Fibroblast of gingiva (primary cell): Measurements from ENCODE around the gene HOXA4.

Source experiments
- DNase-seq: peaks from one replicate; pipeline ENCODE4 v3.0.0-alpha.2; 2011; ENCODE audit warnings: low read depth

HOXA4 gene

DNA sequence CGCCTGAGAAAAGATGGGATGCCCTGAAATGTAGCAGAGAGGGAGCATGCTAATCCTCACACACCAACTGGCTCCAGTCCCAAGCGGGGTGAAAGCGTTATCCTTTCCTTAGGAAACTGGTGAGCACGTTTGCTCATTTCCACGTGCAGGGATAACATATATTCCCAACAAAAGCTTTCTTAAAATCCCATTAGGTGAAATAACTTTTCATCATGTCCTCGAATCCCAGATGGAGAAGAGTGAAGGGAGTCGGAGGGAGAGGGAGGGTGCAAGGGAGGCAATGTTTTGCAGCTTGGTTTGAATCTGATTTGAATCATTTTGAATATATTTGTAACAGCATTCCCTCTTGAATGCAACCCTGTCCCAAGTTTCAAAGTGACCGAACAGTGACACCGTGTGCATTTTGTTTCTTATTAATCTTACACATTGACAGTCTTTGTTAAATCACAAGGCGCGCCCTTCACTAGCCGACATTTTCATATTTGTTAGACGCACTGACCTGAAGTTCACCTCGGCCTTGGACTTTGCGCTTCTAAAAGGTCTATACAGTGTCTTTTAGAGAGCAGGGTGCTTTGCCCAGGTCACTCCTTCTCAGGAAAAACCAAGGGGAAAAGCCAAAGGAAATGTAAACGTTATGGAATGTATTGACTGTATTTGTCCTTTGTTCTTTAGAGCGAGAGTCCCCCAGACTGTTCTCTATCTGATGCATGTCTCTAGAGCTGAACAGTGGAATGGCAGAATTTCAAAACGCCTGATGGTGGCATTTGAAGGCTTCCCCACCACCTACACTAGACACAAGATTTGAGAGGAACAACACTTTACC is 3.1 kb upstream of the HOXA4 start:
- DNase-seq: no peak

DNA sequence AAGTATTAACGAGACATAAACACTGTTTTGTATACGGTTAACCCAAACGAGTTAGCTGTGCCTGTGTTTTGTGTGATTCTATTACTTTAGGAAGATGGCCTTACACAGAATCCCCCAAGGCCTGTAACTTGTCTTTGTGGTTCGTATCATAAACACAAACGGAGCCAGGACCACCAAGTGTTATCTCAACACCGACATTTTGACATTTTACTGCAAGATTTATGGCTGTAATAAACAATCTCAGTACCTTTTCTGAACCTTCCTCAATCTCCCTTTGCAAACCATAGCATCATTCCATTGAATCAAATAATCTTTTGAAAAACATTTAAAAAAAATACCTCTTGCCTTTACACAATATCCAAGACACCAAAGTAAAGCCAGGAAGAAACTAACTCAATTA is 2.4 kb upstream of the HOXA4 start:
- no peak for DNase-seq

DNA sequence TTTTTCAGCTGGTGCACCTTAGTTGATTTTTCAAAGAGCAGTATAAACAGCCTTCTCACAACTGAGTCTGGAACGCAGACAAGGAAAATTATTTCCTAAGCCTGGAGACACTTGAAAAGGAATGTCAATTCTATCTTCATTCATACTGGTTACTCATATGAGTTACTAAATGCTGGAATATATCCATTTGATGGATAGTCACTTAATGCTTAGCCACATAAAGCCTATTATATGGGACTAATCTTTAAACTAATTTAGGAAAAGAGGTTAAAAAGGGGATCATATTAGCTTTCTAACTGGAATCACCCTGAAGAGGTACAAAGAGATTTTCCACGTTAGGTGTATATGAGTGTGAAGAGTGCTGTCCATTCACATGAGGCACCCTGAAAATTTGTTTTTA is 1.7 kb upstream of the HOXA4 start:
- DNase-seq: no peak

DNA sequence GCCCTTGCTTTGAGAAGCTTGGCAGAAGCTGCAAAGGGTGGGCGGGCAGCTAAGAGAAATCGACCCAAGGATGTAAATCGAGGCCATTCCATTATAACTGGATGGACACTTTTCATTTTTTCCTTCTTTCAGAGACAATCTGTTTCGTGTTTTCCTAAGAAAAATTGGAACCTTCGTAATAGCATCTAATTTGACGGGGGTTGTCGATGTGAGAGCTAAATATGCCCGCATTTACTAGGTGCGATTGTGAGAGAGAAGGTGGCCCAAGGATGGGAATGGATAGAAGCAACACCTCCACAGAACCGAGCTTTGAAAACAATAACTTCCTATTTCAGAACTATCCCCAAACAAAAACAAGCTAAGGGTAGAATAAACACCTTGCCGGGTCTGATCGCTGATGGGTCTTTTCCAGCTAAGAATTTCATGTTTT is 848 bp upstream of the HOXA4 start:
- no peak for DNase-seq

DNA sequence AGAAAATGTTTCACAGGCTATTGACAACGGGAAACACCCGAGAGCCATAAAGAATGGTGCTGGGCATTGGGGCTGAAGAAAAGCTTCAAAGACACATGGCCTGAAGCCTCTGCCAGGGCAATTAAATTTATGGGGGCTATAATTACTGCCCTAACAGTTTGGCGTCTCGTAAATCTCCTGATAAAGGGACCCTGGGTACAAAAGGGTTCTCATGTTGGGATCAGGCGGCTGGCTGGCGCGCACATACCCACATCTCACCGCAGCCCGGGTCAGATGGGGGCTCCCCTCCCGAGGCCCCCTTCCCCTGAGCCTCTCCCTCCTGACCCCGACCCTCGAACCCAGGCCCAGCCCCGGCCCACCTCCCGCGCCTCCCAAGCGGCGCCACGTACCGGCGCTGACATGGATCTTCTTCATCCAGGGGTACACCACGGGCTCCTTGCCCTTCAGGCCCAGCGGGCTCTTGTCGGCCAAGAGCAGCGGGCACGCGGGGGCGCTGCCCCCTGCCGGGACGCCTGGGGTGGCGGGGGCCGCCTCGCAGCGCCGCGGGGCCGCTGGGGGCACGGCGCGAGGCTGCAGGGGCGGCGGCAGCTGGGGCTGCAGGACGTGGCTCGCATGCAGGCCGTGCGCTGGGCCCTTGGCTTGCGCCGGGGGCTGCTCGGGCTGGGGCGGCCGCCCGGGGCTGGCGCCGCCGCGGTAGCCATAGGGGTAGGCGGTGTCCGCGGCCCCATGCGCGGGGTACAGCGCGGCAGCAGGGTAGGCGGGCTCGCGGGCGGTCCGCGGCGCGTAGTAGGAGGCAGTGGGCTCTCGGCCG is 623 bp downstream of the HOXA4 start:
- DNase-seq: no peak

DNA sequence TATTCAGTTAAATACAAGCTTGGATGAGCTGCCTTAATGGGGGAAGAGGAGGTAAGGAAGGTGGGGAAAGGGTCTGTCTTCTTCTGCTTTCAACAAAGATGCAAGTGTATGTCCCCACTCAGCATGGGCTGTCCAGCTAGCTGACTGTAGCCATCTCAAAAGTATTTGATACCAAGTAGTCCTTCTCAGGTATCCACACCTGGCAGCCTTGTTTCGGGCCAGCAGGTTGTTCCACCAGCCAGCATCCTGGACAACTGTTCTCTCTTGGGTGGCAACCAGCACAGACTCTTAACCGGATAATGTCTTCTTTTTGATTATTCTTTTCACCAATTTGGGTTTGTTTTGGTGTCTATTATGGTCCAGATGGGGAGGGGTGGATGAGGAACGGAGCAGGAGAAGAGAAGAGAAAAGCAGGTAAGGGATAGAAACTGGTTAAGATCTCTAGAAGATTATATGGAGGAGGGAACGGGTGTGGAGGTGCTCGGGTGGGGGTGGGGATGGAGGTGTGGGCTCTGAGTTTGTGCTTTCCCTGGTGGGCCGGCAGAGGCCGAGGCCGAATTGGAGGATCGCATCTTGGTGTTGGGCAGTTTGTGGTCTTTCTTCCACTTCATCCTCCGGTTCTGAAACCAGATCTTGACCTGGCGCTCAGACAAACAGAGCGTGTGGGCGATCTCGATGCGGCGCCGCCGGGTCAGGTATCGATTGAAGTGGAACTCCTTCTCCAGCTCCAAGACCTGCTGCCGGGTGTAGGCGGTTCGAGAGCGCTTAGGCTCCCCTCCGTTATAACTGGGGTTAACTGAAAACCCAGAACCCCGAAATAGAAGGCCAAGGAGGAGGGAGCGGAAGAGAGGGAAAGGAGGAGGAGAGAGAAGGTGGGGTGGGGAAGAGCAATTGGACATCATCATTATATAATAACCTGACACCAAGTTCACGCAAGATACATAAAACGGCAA is 1.5 kb downstream of the HOXA4 start:
- no peak for DNase-seq

DNA sequence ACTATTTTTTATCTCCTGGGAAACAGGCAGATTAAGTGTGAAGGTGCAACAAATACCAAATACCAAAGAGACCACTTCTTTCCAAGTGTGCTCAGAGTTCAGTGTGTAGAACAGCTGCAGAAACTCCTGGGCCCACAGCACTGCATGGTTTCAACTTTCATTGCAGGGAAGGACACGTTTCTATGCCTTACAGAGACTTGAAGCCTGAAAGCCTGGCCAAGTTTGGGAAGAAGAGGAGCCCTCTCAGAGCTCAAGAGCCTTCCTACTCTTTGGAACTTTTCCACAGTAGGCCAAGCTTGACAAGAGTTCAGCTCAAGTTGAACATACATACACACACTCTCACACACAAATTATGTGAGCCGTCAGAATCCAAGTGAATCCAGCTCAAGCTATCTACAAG is 2.5 kb downstream of the HOXA4 start:
- no peak for DNase-seq

DNA sequence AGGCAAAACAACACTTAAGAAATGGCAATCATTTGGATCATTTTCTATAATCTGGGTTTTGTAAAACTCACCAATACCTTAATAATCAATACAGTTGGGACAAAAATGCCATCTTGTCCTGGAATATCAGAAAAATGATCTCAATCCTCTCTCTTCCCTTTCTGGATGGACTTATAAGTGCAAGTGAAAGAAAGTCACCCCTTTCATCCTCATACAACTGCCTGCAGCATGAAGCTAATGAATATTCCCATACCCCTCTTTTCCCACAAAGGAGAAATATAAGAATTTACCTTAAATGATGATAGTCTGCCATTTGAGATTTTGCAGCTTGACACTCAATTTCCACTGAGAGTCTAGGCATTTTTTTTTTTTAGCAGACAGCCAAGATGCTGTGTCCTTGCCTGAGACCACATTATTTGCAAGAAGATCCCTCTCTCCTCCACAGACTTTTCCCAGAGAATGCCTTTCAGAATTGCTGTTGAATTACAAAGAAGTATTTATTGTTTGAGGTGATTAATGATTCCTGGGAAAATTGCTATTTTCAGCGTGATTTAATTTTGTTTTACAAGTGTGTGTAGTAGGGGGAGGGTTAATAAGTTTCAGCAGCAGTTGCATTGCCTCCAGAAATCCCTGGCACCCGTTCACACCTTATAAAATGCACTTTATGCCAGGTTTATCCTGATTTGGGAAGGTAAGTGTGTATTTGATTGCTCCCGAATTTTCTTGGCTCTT is 3.8 kb downstream of the HOXA4 start:
- DNase-seq: no peak

DNA sequence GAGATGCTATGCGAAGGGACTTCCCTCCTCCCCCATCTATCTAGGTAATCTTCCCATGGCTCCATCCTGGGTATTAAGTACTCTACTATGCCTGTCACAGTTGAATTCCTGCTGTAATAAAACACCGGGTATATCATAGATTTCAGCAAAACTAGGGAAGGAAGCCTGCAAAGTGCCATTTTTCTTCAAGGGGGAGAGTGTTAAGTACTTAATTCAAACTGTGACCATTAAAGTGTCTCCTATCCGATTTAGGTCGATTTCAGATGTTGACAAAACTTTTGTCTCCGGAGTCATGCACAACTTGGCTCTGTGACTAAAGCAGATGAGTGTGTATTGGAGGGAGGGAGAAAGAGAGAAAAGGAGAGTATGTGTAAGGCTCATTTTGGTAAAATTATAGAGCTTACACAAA is 4.6 kb downstream of the HOXA4 start:
- no peak for DNase-seq

DNA sequence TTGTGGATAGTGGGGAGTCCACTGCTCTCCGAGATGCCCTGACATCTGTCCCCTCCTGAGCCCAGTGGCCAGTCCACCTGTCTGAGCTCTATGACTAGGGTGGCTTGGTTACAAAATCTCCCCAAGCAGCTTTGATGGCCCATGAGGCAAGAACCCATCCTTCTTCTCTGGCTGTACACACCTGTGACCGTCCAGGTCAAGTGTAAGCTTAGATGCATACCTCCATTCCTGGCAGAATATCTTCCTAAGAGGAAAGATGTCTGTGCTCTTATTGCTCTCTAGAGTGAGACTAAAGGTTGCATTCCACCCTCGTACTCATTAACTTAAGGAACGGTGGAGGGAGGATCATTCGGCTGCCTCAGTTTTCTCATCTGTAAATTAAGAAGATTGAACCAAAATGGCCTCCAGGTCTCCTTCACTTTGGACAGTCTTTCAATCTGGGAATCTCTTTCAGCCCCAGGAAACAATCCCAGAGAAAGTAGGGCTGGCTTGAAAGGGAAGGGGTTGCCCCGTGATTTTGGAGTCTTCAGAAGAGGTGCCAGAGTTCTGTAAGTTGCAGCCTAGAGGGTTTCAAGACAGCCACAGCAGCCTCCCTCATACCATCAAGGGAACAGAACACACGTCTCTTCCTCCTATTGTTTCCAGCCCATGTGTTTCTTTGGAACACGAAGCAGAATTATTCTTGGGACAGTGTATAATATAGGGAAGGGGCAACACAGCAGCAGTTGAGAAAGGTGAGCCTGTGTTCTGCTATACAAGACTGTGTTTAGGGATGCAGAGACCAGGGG is 5.5 kb downstream of the HOXA4 start:
- DNase-seq: no peak

DNA sequence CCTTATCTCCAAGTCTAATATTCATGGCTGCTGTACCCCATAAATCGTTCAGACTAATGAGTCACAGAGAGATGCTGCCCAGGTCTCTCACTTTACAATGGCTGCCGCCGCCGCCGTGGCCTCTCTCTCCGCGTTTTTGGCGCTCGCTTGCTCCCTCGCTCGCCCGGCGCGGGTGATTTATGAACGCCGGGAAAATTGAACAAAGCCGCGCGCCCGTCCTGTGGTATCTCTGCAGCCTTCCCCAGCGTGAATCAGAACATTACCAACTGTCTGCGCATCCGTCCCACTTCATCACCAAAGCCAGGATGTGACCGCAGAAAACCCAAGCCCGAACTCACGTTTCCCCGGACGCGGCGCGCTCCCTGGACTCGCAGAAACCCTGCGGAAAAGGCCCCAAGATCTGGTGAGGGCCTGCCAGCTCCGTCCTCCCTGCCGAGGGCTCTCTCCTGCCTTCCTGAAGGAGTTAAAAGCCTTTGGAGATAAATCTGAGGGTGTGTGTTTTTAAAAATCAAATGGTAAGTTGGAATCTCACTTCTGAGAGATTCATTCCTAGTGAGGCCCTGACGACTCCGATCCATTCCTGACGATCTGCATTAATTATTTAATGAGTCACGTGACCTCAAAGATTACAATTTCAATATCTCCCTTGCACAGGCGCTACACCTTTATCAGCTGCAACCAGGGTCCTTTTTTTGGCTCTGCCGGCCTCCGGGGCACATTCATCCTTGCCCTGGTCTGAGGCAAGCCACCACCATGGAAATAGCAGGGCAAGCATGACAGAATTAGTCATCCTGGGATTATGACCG is 6.3 kb downstream of the HOXA4 start:
- no peak for DNase-seq

DNA sequence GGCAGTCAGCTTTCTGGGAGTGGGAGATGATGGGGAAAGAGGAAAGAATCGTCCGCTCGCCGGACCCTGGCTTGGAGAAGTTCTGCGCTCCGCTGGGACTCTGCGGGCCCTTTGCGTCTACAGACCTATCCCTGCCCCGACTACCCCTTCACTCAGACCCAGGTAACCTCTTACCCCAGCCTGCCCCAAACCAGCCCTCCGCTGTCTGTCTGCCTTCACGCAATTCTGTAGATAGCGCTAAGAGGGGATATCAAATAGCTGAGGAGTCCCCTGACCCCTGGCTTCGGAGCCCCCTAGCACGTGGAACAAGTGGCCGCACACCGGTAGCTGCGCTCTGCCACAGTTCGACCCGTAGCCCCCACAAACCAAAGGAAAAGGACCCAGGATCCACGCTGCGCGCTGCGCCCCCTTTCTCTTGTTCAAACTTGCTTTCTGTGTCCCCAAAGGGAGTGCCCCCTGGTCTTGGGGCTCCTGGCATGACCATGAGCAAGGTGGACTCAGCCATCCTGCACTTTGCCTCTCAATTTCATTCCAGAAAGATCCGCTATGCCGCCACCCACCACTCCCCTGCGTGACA is 7.0 kb downstream of the HOXA4 start:
- no peak for DNase-seq

DNA sequence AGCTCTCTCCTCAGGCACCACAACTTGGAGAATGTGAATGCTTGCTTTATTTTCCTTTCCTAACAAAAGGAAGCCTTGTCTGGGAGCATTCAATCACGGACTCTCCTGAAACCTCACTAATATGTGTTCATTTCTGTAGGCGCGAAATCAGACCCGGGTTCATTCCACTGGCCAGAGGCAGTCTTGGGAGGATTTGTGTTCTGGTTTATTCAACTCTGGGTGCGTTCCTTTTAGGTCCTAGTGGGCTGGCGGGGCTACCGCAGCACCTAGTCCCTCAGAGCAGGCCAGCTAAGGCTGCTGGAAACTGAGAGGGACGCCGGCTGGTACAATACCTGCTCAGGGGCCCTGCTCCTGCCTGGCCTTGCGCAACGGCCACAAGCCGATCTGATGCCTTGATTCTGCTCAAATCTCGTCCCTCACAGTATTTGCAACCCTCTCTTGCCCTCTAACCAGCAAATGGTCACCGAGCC is 7.5 kb downstream of the HOXA4 start:
- DNase-seq: no peak

DNA sequence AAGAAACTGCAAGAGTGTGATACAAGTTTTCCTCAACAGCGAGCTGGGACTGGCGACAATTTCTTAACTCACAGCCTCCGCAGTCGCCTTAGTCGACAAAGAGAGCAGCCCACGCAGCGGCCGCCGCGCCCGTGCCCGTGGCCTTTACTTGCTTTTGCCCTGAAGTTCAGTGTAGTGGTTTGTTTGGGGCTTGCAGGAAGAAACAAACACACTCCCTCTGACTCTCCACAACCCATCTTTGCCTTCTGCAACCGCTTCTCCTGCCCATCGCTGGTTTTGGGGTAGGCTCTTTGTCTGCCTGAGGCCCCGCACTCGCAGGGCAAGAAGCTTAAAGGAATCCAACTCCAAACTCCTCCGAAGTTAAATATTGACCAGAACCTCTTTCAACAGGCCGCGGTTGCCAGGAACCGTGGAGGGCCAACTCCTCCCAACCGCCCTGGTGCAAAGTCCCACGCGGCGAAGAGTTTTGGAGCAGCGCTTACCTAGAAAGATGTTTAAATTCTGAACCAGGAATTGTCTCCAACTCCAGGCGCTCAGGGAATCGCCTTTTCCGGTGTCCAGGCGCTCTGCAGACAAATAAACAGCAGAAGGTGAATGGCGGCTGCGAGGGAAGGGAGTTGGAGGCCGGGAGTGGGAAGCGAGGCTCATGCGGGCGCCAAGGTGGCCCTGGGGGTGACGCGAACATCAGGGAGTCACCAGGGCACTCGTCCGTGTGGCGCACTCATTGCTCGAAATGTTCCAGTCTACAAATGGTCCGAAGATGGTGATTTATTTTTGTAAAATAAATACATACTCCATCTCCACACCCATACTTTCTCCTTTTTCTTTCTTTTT is 8.3 kb downstream of the HOXA4 start:
- DNase-seq: no peak

DNA sequence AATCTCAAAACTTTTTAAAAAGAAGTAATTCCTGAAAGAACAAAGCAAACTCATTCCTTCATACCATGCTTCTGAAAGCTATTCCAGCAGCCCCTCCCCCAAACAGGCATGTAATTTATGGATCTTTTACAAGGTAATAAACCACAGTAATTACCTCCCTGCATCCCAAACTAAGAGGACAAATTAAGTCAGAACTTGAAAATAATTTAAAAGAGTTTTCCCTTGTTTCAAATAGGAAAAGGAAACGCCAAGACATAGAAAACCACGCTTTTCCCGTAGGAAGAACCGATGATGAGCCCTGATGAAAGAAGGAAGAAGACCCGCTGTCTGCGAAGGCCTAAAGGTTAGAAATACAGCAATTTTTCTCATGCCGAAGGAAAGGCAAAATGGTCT is 8.9 kb downstream of the HOXA4 start:
- DNase-seq: no peak

DNA sequence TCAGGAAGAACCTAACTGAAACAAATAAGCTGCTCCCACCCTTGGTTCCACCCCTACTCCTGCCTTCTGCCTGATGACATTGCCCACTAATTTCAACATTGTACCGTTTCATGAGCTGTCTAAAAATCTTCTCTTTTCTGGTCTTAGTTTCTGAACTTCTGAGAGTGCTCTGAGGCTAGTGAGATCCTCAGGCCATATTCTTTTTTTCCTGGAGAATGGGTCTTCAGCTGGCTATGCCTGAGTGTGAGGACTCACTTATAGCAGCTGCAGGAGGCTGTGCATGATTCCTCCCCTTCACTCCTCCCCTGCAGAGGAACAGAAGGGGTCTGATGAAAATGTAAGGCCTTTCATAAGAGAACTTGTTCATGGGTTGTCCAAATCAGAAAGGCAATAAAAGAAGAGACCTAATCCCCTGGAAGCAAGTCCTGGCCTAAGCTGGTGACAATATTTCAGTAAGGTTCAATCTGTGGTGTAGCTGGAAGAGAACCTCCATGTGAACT is 11.1 kb downstream of the HOXA4 start:
- no peak for DNase-seq

DNA sequence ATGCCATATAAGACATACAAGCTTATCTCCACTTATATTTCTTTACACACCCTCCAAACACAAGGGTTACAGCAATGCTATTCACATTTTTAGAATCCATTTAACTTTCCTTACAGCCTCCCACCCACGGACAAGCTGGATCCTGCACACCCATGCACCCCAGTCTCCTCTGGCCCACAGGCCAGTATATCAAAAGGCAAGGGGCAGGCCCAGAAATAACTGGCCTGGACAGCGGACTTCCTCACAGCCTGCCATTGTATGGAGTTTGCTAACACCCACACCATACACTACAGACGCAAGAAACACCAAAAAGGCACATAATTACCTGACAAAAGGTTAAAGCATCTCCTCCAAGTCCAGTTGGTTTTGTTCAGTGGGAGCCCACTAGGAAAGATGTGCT is 12.0 kb downstream of the HOXA4 start:
- no peak for DNase-seq

DNA sequence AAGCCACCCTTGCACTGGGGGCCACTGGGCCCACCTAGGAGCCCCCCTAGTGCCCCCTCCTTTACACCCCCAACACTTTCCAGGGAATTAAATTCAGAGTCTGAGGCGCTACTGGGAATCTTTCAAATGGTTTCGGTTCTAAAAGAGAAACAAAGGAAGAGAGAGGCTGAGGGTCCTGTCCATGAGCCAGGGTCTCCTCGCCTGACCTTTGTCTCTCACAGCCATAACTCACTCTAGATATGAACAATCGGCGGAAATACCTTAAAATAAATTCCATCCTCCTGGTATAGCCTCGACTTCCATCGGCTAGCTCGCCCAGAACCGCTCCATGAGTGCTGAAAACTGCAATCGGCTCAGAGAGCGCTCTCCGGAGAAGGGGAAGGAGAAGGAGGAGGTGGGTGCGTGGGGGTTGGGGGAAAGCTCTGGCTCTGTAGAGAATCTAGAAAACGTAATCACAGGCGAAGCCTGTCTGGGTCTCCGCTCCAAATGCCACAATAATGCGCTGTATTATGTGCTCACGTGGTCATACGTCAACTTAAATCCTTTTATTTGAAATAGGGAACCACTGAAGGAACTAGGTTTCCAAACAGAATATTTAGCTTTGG is 12.6 kb downstream of the HOXA4 start:
- no peak for DNase-seq
